HUES48 (cell line): ENCODE results near the gene MYO1H.
A peak's percentile ranks its signal among the peaks of the same experiment; 100 is the strongest.

Source experiments
- H3K27ac ChIP-seq: one replicate; pipeline ENCODE4 v1.7.0; 2013; ENCODE audit warnings: low read depth, low read length, inconsistent platforms
- H3K27me3 ChIP-seq: 2 replicates; pipeline ENCODE4 v1.6.1; 2013; ENCODE audit warnings: mild to moderate bottlenecking, low read length; ENCODE audit not compliant: control insufficient read depth, insufficient read depth
- H3K36me3 ChIP-seq: 2 replicates; pipeline ENCODE4 v1.6.1; 2013; ENCODE audit warnings: low read length; ENCODE audit not compliant: control insufficient read depth, insufficient read depth
- H3K4me1 ChIP-seq: 2 replicates; pipeline ENCODE4 v1.6.1; 2013; ENCODE audit warnings: mild to moderate bottlenecking, low read length; ENCODE audit not compliant: control insufficient read depth, insufficient read depth
- H3K4me3 ChIP-seq: 2 replicates; pipeline ENCODE4 v1.5.1; 2013; ENCODE audit warnings: mild to moderate bottlenecking, low read depth, low read length
- H3K9ac ChIP-seq: 2 replicates; pipeline ENCODE4 v1.6.1; 2013; ENCODE audit warnings: mild to moderate bottlenecking, low read depth, low read length, moderate library complexity
- H3K9me3 ChIP-seq: 2 replicates; pipeline ENCODE4 v1.6.1; 2013; ENCODE audit warnings: low read length; ENCODE audit not compliant: control insufficient read depth, insufficient read depth

MYO1H gene

GRCh38 chr12:109475121-109475520 is 127.4 kb downstream of the MYO1H start:
- H3K36me3 ChIP-seq = peaks cover 19% of the 10 kb centered on the region
- no peak overlapping the region for H3K27ac ChIP-seq
- no peak overlapping the region for H3K9ac ChIP-seq
- H3K27me3 ChIP-seq = no peaks in the 10 kb centered on the region
- peaks cover 16% of the 10 kb centered on the region for H3K4me1 ChIP-seq
- no peaks in the 10 kb centered on the region for H3K9me3 ChIP-seq
- H3K4me3 ChIP-seq = peak overlapping the region; percentile 86; the same call in 1 of the 2 replicates

- peaks cover 16% of the 10 kb centered on the region for H3K4me1 ChIP-seq
- peaks cover 19% of the 10 kb centered on the region for H3K36me3 ChIP-seq
- H3K9me3 ChIP-seq = no peaks in the 10 kb centered on the region
- no peaks in the 10 kb centered on the region for H3K27me3 ChIP-seq
- peak overlapping the region; percentile 79 for H3K9ac ChIP-seq
- H3K27ac ChIP-seq = peak overlapping the region; percentile 83
- H3K4me3 ChIP-seq = peak overlapping the region; percentile 86
Measured at GRCh38 chr12:109475993-109476806, 128.5 kb downstream of the MYO1H start.

- H3K4me3 ChIP-seq = peak overlapping the region; percentile 86
Measured at GRCh38 chr12:109476807-109477184, 129.1 kb downstream of the MYO1H start.

GRCh38 chr12:109477185-109477962 is 129.7 kb downstream of the MYO1H start, which contains the start of the genes KCTD10 and UBE3B:
Gene KCTD10, minus strand, starts transcription at chr12:109477300. Its CDS starts 38 bp downstream, at chr12:109477262.
Gene UBE3B, plus strand, starts transcription at chr12:109477634. Its CDS starts 5,918 bp downstream, at chr12:109483552.
- Histone ChIP-seq H3K9ac (peak within 1 kb of the TSS; percentile 81), H3K4me3 (peak within 1 kb of the TSS; percentile 86), H3K27ac (peak within 1 kb of the TSS; percentile 83), H3K27me3 (no peaks in the 10 kb centered on the region), H3K9me3 (no peaks in the 10 kb centered on the region), H3K36me3 (peaks cover 15% of the 10 kb centered on the region), H3K4me1 (peaks cover 16% of the 10 kb centered on the region)

More at GRCh38 chr12:109476807-109477184, 129.1 kb downstream of the MYO1H start:
- peak overlapping the region; percentile 83 for H3K27ac ChIP-seq
- H3K9ac ChIP-seq = peak overlapping the region; percentile 81
- no peaks in the 10 kb centered on the region for H3K27me3 ChIP-seq
- no peaks in the 10 kb centered on the region for H3K9me3 ChIP-seq
- H3K36me3 ChIP-seq = peaks cover 16% of the 10 kb centered on the region
- H3K4me1 ChIP-seq = peaks cover 16% of the 10 kb centered on the region

GRCh38 chr12:109477963-109478315 is 130.2 kb downstream of the MYO1H start:
- Histone ChIP-seq H3K4me1 (peaks cover 16% of the 10 kb centered on the region), H3K9me3 (no peaks in the 10 kb centered on the region), H3K4me3 (peak overlapping the region; percentile 86), H3K27me3 (no peaks in the 10 kb centered on the region), H3K27ac (peak overlapping the region; percentile 83), H3K36me3 (peaks cover 12% of the 10 kb centered on the region), H3K9ac (peak overlapping the region; percentile 81)

GRCh38 chr12:109479761-109480160 is 132.1 kb downstream of the MYO1H start:
- Histone ChIP-seq H3K9ac (no peak overlapping the region), H3K9me3 (no peaks in the 10 kb centered on the region), H3K4me1 (peaks cover 13% of the 10 kb centered on the region), H3K27me3 (no peaks in the 10 kb centered on the region), H3K36me3 (peaks cover 16% of the 10 kb centered on the region), H3K27ac (no peak overlapping the region), H3K4me3 (no peak overlapping the region)

- no peak overlapping the region for H3K27ac ChIP-seq
- no peaks in the 10 kb centered on the region for H3K9me3 ChIP-seq
- peaks cover 10% of the 10 kb centered on the region for H3K4me1 ChIP-seq
- H3K4me3 ChIP-seq = no peak overlapping the region
- H3K27me3 ChIP-seq = no peaks in the 10 kb centered on the region
- H3K36me3 ChIP-seq = peaks cover 22% of the 10 kb centered on the region
- no peak overlapping the region for H3K9ac ChIP-seq
Measured at GRCh38 chr12:109480356-109480755, 132.7 kb downstream of the MYO1H start.

GRCh38 chr12:109481863-109482262 is 134.2 kb downstream of the MYO1H start:
- Histone ChIP-seq H3K4me1 (no peaks in the 10 kb centered on the region), H3K4me3 (no peak overlapping the region), H3K9me3 (no peaks in the 10 kb centered on the region), H3K36me3 (peaks cover 37% of the 10 kb centered on the region), H3K9ac (no peak overlapping the region), H3K27ac (no peak overlapping the region), H3K27me3 (no peaks in the 10 kb centered on the region)

GRCh38 chr12:109482491-109482890 is 134.8 kb downstream of the MYO1H start:
- H3K36me3 ChIP-seq = peaks cover 44% of the 10 kb centered on the region
- H3K9me3 ChIP-seq = no peaks in the 10 kb centered on the region
- no peak overlapping the region for H3K27ac ChIP-seq
- no peaks in the 10 kb centered on the region for H3K27me3 ChIP-seq
- no peaks in the 10 kb centered on the region for H3K4me1 ChIP-seq
- no peak overlapping the region for H3K4me3 ChIP-seq
- H3K9ac ChIP-seq = no peak overlapping the region

- H3K9ac ChIP-seq = no peak overlapping the region
- no peaks in the 10 kb centered on the region for H3K27me3 ChIP-seq
- no peak overlapping the region for H3K27ac ChIP-seq
- no peaks in the 10 kb centered on the region for H3K9me3 ChIP-seq
- H3K36me3 ChIP-seq = peaks cover 48% of the 10 kb centered on the region
- no peak overlapping the region for H3K4me3 ChIP-seq
- H3K4me1 ChIP-seq = no peaks in the 10 kb centered on the region
Measured at GRCh38 chr12:109482894-109483293, 135.2 kb downstream of the MYO1H start.

- Histone ChIP-seq H3K9me3 (no peaks in the 10 kb centered on the region), H3K9ac (no peak overlapping the region), H3K36me3 (peaks cover 52% of the 10 kb centered on the region), H3K27me3 (no peaks in the 10 kb centered on the region), H3K4me1 (no peaks in the 10 kb centered on the region), H3K4me3 (no peak overlapping the region), H3K27ac (no peak overlapping the region)
Measured at GRCh38 chr12:109483346-109483745, 135.6 kb downstream of the MYO1H start.
